Neuronal stem cell (in vitro differentiated cells): ENCODE measurements around the gene GUCD1. TPM values are rescaled to one million over a fixed set of nuclear protein-coding genes. Genes with fewer than 3 reads are reported as not detected.
A peak's percentile ranks its signal among the peaks of the same experiment; 100 is the strongest.
"Not testable (repeated sequence)": the region's sequence is repeated elsewhere in the genome, so short reads cannot be mapped to it uniquely, and the experiment has no call there.

Experiments
- DNase-seq: peaks from one replicate; pipeline ENCODE4 v3.0.0-alpha.2; 2013; ENCODE audit warnings: low spot score
- H2AFZ ChIP-seq: one replicate; pipeline ENCODE4 v1.6.1; 2013; ENCODE audit warnings: mild to moderate bottlenecking, low read length, inconsistent platforms
- H2AK5ac ChIP-seq: 2 replicates; pipeline ENCODE4 v1.6.1; 2013; ENCODE audit warnings: low read depth, mild to moderate bottlenecking, inconsistent platforms, low read length, moderate library complexity, mixed read lengths
- H2BK120ac ChIP-seq: 2 replicates; pipeline ENCODE4 v1.6.1; 2013; ENCODE audit warnings: low read depth, mild to moderate bottlenecking, inconsistent platforms, low read length, moderate library complexity, mixed read lengths
- H2BK12ac ChIP-seq: one replicate; pipeline ENCODE4 v1.6.1; 2013; ENCODE audit warnings: low read length, inconsistent platforms
- H2BK15ac ChIP-seq: 2 replicates; pipeline ENCODE4 v1.6.1; 2013; ENCODE audit warnings: mild to moderate bottlenecking, low read length, inconsistent platforms, mixed read lengths
- H2BK5ac ChIP-seq: one replicate; pipeline ENCODE4 v1.6.1; 2013; ENCODE audit warnings: inconsistent platforms, mild to moderate bottlenecking, low read length, moderate library complexity
- H3K14ac ChIP-seq: one replicate; pipeline ENCODE4 v1.6.1; 2013; ENCODE audit warnings: low read length, inconsistent platforms
- H3K18ac ChIP-seq: 2 replicates; pipeline ENCODE4 v1.6.1; 2013; ENCODE audit warnings: low read length, inconsistent platforms
- H3K23ac ChIP-seq: 2 replicates; pipeline ENCODE4 v1.6.1; 2013; ENCODE audit warnings: low read depth, mild to moderate bottlenecking, mixed read lengths, low read length, inconsistent platforms; ENCODE audit not compliant: poor library complexity
- H3K27ac ChIP-seq: replicated peaks from 3 replicates; pipeline ENCODE4 v1.5.1; 2013; ENCODE audit warnings: low read length, inconsistent platforms
- H3K27me3 ChIP-seq, 3 experiments: 2 replicates each; pipeline ENCODE4 v1.6.1; 2013; ENCODE audit warnings: low read length in 3 of 3, mild to moderate bottlenecking in 2 of 3, inconsistent platforms in 1 of 3, low read depth in 1 of 3, mixed read lengths in 1 of 3, moderate library complexity in 1 of 3; ENCODE audit not compliant: control insufficient read depth in 3 of 3, insufficient read depth in 3 of 3
- H3K36me3 ChIP-seq, 2 donors: replicated peaks in 1 of 2; 2 replicates each; pipeline ENCODE4 v1.6.1; 2013; ENCODE audit warnings: low read length in 2 of 2; ENCODE audit not compliant: control insufficient read depth in 2 of 2, insufficient read depth in 2 of 2
- H3K4ac ChIP-seq: 2 replicates; pipeline ENCODE4 v1.6.1; 2013; ENCODE audit warnings: inconsistent platforms, mild to moderate bottlenecking, low read length, moderate library complexity
- H3K4me1 ChIP-seq, 2 donors: 1 replicate in 1 of 2; 2 replicates in 1 of 2; pipeline ENCODE4 v1.6.1; 2013; ENCODE audit warnings: low read length in 2 of 2, low read depth in 1 of 2; ENCODE audit not compliant: control insufficient read depth in 2 of 2, insufficient read depth in 1 of 2
- H3K4me2 ChIP-seq: one replicate; pipeline ENCODE4 v1.6.1; 2013; ENCODE audit warnings: mild to moderate bottlenecking, low read length, inconsistent platforms; ENCODE audit not compliant: insufficient read depth, poor library complexity, severe bottlenecking
- H3K4me3 ChIP-seq, 2 donors: 2 replicates each; pipeline ENCODE4 v1.5.1; 2013; ENCODE audit warnings: low read length in 2 of 2, mild to moderate bottlenecking in 2 of 2, inconsistent platforms in 1 of 2, moderate library complexity in 1 of 2
- H3K79me1 ChIP-seq: one replicate; pipeline ENCODE4 v1.6.1; 2013; ENCODE audit warnings: low read depth, mild to moderate bottlenecking, inconsistent platforms, low read length, moderate library complexity
- H3K9ac ChIP-seq: one replicate; pipeline ENCODE4 v1.6.1; 2013; ENCODE audit warnings: mild to moderate bottlenecking, low read depth, low read length, inconsistent platforms; ENCODE audit not compliant: poor library complexity
- H3K9me3 ChIP-seq, 2 donors: replicated peaks in 1 of 2; 2 replicates each; pipeline versions ENCODE3 to v1.6.1; 2013; ENCODE audit warnings: low read length in 2 of 2, mild to moderate bottlenecking in 2 of 2, inconsistent platforms in 1 of 2, low read depth in 1 of 2, mixed read lengths in 1 of 2, moderate library complexity in 1 of 2; ENCODE audit not compliant: control insufficient read depth in 2 of 2, insufficient read depth in 1 of 2
- H4K8ac ChIP-seq: one replicate; pipeline ENCODE4 v1.6.1; 2013; ENCODE audit warnings: low read depth, mild to moderate bottlenecking, inconsistent platforms, low read length, moderate library complexity
- H4K91ac ChIP-seq: one replicate; pipeline ENCODE4 v1.6.1; 2013; ENCODE audit warnings: low read length, low read depth, mild to moderate bottlenecking, inconsistent platforms; ENCODE audit not compliant: poor library complexity
- WGBS, 2 donors: extraction: QIAGEN DNeasy Blood & Tissue Kit; methylation state at CpG; one replicate each; pipeline ENCODE4 v1.1.7; 2013; ENCODE audit warnings: missing lambda C conversion rate in 2 of 2, mixed read lengths in 1 of 2; ENCODE audit not compliant: insufficient read length in 2 of 2, insufficient replicate concordance in 1 of 2; ENCODE audit errors: extremely low coverage in 2 of 2; 5-methylcytosine and 5-hydroxymethylcytosine counted together
- polyA plus RNA-seq, 2 experiments: library from polyadenylated mRNA; stranded (reverse); fragments of 200-250 nt; gene quantifications; one replicate each; pipeline ENCODE4 v1.2.3, GENCODE V29; 2013

Gene GUCD1
- polyA plus RNA-seq (2013, experiment 1 of 2), result 35.1 TPM
- polyA plus RNA-seq (2013, experiment 2 of 2), result 35.4 TPM

DNA sequence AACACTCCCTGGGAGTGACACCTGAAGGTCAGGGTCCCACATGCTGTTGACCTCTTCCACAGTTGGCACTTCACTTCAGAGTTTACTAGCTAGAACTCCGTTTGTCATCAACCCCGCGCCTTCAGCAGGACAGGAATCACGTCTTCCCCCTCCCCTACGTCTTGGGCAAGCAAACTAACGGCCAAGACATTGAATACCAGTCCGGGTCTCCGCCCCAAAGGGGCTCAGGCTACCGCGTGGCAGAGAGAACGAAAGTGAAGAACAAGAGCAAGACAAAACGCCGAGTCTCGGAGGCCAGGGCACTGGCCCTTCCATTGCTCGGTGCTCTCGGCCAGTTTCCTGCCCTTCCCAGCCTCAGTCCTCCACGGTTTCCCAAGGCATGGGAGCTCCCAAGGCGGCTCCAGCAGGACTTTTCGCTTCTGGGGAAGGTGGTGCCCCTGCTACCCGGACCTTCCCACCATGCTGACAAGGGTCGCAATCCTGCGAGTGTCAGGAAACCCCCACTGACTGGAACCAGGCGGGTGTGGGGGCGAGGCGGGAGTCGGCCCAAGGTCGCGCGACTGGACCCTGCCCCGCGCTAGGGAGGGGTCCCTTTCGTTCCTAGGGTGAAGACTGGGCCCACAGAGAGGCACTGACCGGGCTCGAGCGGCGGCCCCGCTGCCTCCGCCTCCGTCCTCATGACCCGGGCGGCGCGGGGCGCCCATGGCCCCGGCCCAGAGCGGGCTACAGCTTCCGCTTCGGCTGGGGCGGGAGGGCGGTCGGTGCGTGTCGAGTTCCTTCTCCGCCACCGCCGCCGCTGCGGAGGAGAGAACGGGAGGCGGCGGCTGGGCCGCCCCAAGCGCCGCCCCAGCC is at the start of gene GUCD1:
Gene GUCD1, minus strand, starts transcription at position 826 of the 852 bp plus-strand sequence. Its CDS starts 147 bp downstream, at position 679.
- WGBS, 2 donors, result no CpG with 5 or more reads among the region's 64 CpGs
- DNase-seq, result no peak

DNA sequence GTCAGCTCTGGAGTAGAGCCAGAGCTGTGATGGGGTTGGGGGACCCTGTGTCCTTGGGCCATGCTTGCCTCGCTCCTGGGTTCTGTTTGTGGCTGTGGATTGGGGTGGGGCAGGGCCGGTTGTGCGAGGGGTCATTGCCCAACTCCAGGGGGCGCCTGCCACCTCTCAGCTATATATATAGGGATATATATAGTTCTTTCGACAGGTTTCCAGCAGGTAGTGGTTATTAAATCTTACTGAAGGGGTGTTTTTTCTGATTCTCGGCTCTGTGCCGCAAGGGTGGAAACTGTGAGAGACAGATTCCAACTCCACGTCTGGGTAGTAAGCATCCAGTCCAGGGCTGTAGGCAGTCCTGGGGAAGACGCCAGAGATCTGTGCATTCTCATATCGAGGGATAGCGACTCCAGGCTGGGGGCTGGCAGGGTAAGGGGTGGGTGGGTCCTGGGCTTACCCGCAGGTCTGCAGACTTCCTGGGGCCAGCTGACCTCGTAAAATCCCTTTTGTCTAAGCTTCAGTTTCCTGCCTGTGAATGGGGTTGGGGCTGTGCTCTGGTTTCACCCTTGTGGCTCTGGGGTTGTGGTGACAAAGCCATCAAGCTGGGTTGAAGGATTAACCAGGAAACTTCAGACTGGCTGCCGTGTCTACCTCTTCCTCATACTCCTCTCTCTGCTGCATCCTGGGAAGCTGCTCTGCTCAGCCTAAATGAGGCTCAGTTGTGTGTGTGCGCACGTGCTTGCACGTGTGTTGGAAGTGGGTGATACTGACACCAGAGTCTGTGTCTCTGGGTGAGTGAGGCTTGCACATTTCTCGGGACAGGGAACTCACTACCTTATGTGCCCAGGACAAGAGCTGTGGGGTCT is 49.1 kb upstream of the GUCD1 start:
- not testable (repeated sequence) for H4K8ac ChIP-seq, H2AK5ac ChIP-seq, DNase-seq, H2BK120ac ChIP-seq, H3K36me3 ChIP-seq, H3K14ac ChIP-seq, H3K27me3 ChIP-seq, H3K18ac ChIP-seq, H2BK12ac ChIP-seq, H3K23ac ChIP-seq, H2BK15ac ChIP-seq, H4K91ac ChIP-seq, H3K9me3 ChIP-seq, H3K4me1 ChIP-seq, H2BK5ac ChIP-seq, H3K79me1 ChIP-seq, H3K4ac ChIP-seq, H3K4me2 ChIP-seq, H3K9ac ChIP-seq
- Histone ChIP-seq H3K4me3 (peak overlapping the region in 1 of 2 donors; percentile 3), H2AFZ (peak overlapping the region; percentile 70), H3K27ac (peak overlapping the region; percentile 67)
- WGBS, 2 donors, result no CpG with 5 or more reads among the region's 18 CpGs

More for the DNA sequence above, at the start of gene GUCD1:
- Histone ChIP-seq H3K27me3 (no peaks in the 10 kb centered on the region), H3K4me1 (peaks cover 11 to 18% of the 10 kb centered on the region in 2 donors), H2BK15ac (peak within 1 kb of the TSS; percentile 97), H2BK5ac (peak within 1 kb of the TSS; percentile 33), H2BK120ac (peak within 1 kb of the TSS; percentile 69), H3K9me3 (no peaks in the 10 kb centered on the region), H3K79me1 (peaks cover 28% of the 10 kb centered on the region), H3K36me3 (peaks cover 22 to 54% of the 10 kb centered on the region in 2 donors), H3K27ac (peak within 1 kb of the TSS; percentile 90), H2AK5ac (peak within 1 kb of the TSS; percentile 44), H2AFZ (peak within 1 kb of the TSS; percentile 94), H4K91ac (peak within 1 kb of the TSS; percentile 94), H3K4me3 (peak within 1 kb of the TSS; percentile 90 to 95), H3K4me2 (peak within 1 kb of the TSS; percentile 85), H3K18ac (peak within 1 kb of the TSS; percentile 99), H3K14ac (peak within 1 kb of the TSS; percentile 82), H2BK12ac (no peak within 1 kb of the TSS), H4K8ac (no peak within 1 kb of the TSS), H3K9ac (peak within 1 kb of the TSS; percentile 96), H3K23ac (peak within 1 kb of the TSS; percentile 95), H3K4ac (peak within 1 kb of the TSS; percentile 69)

DNA sequence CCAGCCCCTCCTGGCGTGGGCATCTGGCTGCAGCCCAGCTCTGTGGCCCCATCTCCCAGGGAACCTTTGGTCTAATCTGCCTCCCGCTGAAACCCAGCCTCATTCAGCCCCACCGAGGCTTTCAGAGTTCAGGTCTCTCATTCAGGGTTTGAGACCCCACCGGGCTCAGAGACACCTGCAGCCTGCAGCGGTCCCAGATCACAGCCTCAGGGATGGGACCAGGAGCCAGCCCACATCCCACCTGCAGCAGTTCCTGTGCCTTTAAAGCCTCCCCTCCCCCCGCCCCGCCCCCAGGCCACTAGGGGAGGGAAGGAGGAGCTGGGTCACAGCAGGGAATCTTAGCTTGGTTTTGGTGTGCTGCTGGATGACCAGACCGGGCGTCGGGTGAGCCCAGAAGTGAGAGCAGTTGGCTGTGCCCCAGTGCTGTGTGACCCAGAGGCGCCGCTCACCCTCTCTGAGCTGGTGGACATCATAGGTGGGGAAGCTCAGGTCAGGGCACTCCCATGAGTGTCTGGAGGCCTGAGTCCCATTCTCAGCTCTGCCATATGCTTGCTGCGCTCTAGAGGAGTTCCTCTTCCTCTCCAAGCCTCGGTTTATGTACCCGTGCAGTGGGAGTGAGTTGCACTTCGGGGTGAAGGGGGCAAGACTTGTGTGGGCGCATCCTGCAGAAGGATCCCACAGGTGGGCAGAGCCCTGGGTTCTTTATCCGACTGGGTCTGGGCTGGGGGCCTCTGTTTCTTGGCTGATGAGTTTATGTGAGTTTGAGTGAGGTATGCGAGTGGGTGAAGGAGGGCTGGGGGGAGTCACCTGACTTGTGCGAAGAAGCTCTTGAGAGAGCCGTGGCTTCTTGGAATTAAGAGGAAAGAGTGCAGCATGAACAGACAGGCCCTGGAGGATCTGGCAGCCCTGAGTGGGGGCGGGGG is 48.2 kb upstream of the GUCD1 start, which contains the start of gene GGT1:
Gene GGT1, plus strand, starts transcription at position 347 of the 923 bp plus-strand sequence. CDS start 7,889 bp downstream, outside the sequence.
- not testable (repeated sequence) for H3K4me1 ChIP-seq, H3K14ac ChIP-seq, H2BK5ac ChIP-seq, H3K23ac ChIP-seq, H2BK15ac ChIP-seq, H3K4ac ChIP-seq, H3K36me3 ChIP-seq, H3K27me3 ChIP-seq, H4K91ac ChIP-seq, H3K9ac ChIP-seq, H4K8ac ChIP-seq, H2BK120ac ChIP-seq, DNase-seq, H3K79me1 ChIP-seq, H3K9me3 ChIP-seq
- H3K18ac ChIP-seq, result peak within 1 kb of the TSS; percentile 80
- peak within 1 kb of the TSS; percentile 56 for H2AK5ac ChIP-seq
- peak within 1 kb of the TSS; percentile 30 for H2BK12ac ChIP-seq
- H3K27ac ChIP-seq, result peak within 1 kb of the TSS; percentile 67
- H3K4me2 ChIP-seq, result peak within 1 kb of the TSS; percentile 31
- peak within 1 kb of the TSS in 1 of 2 donors; percentile 3 for H3K4me3 ChIP-seq
- H2AFZ ChIP-seq, result peak within 1 kb of the TSS; percentile 70
- no CpG with 5 or more reads among the region's 22 CpGs for WGBS, 2 donors
